ENCODE results near the gene TRAF1.

Gene TRAF1

GRCh38 chr9:120866651-120867050 lies 59.9 kb downstream of the TRAF1 start:
- no peak for DNase-seq

- DNase-seq = no peak
These were observed 60.8 kb downstream of the TRAF1 start for GRCh38 chr9:120865809-120866208.

GRCh38 chr9:120865176-120865575 lies 61.4 kb downstream of the TRAF1 start:
- DNase-seq = no peak

- no peak for DNase-seq
These were observed 61.9 kb downstream of the TRAF1 start for GRCh38 chr9:120864719-120865118.

- DNase-seq = no peak
These were observed 62.8 kb downstream of the TRAF1 start for GRCh38 chr9:120863833-120864232.

GRCh38 chr9:120862452-120862851 lies 64.1 kb downstream of the TRAF1 start:
- no peak for DNase-seq

GRCh38 chr9:120861935-120862334 lies 64.7 kb downstream of the TRAF1 start:
- DNase-seq = no peak

- no peak for DNase-seq
These were observed 66.5 kb downstream of the TRAF1 start for GRCh38 chr9:120860083-120860482.

- DNase-seq = no peak
These were observed 67.2 kb downstream of the TRAF1 start for GRCh38 chr9:120859361-120859760.

GRCh38 chr9:120857902-120858301 lies 68.7 kb downstream of the TRAF1 start:
- DNase-seq = no peak

- no peak for DNase-seq
These were observed 69.1 kb downstream of the TRAF1 start for GRCh38 chr9:120857481-120857880.

GRCh38 chr9:120856700-120857099 lies 69.9 kb downstream of the TRAF1 start:
- DNase-seq = no peak

- DNase-seq = no peak
These were observed 70.5 kb downstream of the TRAF1 start for GRCh38 chr9:120855827-120856670.

- no peak for DNase-seq
These were observed 71.8 kb downstream of the TRAF1 start for GRCh38 chr9:120854596-120855327.

GRCh38 chr9:120853198-120853597 lies 73.4 kb downstream of the TRAF1 start:
- DNase-seq = no peak
